Kidney (tissue), 22 donors: ENCODE results near the gene AGFG2. TPM values are rescaled to one million over a fixed set of nuclear protein-coding genes. Genes with fewer than 3 reads are reported as not detected.
A peak's percentile ranks its signal among the peaks of the same experiment; 100 is the strongest.

Source experiments
- DNase-seq, 5 donors: peaks; one replicate each; pipeline ENCODE4 v3.0.0-alpha.2; 2013 to 2020
- FAIRE-seq: peaks from 2 replicates; lab custom pipeline; 2012; peaks lifted over from hg19 to GRCh38; lab: Jason Lieb, UNC
- H3K27ac ChIP-seq, 2 donors: one replicate each; pipeline ENCODE4 v1.7.0; 2013; ENCODE audit warnings: low read depth in 2 of 2, low read length in 2 of 2, inconsistent platforms in 1 of 2
- H3K27me3 ChIP-seq: one replicate; pipeline ENCODE4 v1.7.1; 2013; ENCODE audit warnings: low read length, inconsistent platforms; ENCODE audit not compliant: control insufficient read depth, insufficient read depth
- H3K36me3 ChIP-seq, 3 donors: one replicate each; pipeline versions ENCODE4 v1.7.0 to v1.7.1; 2013; ENCODE audit warnings: low read length in 3 of 3, control low read depth in 1 of 3, inconsistent platforms in 1 of 3; ENCODE audit not compliant: insufficient read depth in 3 of 3, control insufficient read depth in 2 of 3
- H3K4me1 ChIP-seq, 3 donors: one replicate each; pipeline versions ENCODE4 v1.7.0 to v1.7.1; 2013; ENCODE audit warnings: low read length in 3 of 3, inconsistent platforms in 1 of 3, low read depth in 1 of 3; ENCODE audit not compliant: control insufficient read depth in 2 of 3, insufficient read depth in 2 of 3
- H3K4me3 ChIP-seq, 3 donors: one replicate each; pipeline versions ENCODE4 v1.7.0 to v1.8.1; 2013; ENCODE audit warnings: low read length in 3 of 3, control low read depth in 1 of 3, inconsistent platforms in 1 of 3
- H3K9ac ChIP-seq, 3 donors: one replicate each; pipeline versions ENCODE4 v1.7.0 to v1.7.1; 2013; ENCODE audit warnings: low read length in 3 of 3, control low read depth in 1 of 3, inconsistent platforms in 1 of 3
- H3K9me3 ChIP-seq, 3 donors: one replicate each; pipeline versions ENCODE4 v1.7.0 to v1.7.1; 2013; ENCODE audit warnings: low read length in 3 of 3, control low read depth in 1 of 3, inconsistent platforms in 1 of 3; ENCODE audit not compliant: control insufficient read depth in 2 of 3, insufficient read depth in 1 of 3
- intact Hi-C: fragments of 100-400 bp; cut with DNase I; formaldehyde crosslinking; loops from one replicate; pipeline ENCODE4 v1.11.1; 2022
- long read RNA-seq, 10 donors: library from polyadenylated mRNA in 1 of 10; unstranded in 1 of 10; transcript quantifications; one replicate each; pipeline ENCODE4 v2.0.0 and lab custom pipeline, GENCODE V29; 2021 to 2026
- polyA plus RNA-seq: library from polyadenylated mRNA; stranded (reverse); fragments of 350-450 nt; fragmentation: Illumina TruSeq; extraction: RNeasy Lipid Tissue Mini Kit (QIAGEN cat#74804); gene quantifications from one replicate; pipeline ENCODE4 v1.2.3, GENCODE V29; 2014; ENCODE audit warnings: low read depth, low replicate concordance; ENCODE audit not compliant: insufficient read depth
- total RNA-seq: library from RNA; stranded (reverse); fragmentation: NEBNext Ultra II Directional; extraction: Animal tissue kit (Norgen Biotek cat#: 25700); gene quantifications from one replicate; pipeline ENCODE4 v1.2.1, GENCODE V29; 2021
- TF ChIP-seq, protein P1 (sequence below): IDR thresholded peaks from 3 replicates; pipeline ENCODE4 v1.5.1; 2012; ENCODE audit warnings: mild to moderate bottlenecking, moderate library complexity, borderline replicate concordance; ENCODE audit not compliant: insufficient read depth; ENCODE audit errors: extremely low read depth
- donor health status: control.
- donor health status: control.
- donor health status: control.
- donor health status: control.
- donor health status: control.
- donor health status: DM: yes; HTN: yes; CAD: no.
- donor health status: Normal renal cell carcinoma (clear cell type).

The AGFG2 gene, protein sequence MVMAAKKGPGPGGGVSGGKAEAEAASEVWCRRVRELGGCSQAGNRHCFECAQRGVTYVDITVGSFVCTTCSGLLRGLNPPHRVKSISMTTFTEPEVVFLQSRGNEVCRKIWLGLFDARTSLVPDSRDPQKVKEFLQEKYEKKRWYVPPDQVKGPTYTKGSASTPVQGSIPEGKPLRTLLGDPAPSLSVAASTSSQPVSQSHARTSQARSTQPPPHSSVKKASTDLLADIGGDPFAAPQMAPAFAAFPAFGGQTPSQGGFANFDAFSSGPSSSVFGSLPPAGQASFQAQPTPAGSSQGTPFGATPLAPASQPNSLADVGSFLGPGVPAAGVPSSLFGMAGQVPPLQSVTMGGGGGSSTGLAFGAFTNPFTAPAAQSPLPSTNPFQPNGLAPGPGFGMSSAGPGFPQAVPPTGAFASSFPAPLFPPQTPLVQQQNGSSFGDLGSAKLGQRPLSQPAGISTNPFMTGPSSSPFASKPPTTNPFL
- 37.3 TPM for total RNA-seq
- polyA plus RNA-seq = 24.3 TPM
- long read RNA-seq, donor 1, full-length matches to known transcripts = 1 of 1 reads
- long read RNA-seq, donor 1, partial matches to known transcripts = 0 of 1 reads
- long read RNA-seq, donor 1, other reads (novel, unspliced or antisense) = 0 of 1 reads
- long read RNA-seq, donor 2, full-length matches to known transcripts = 1 of 1 reads
- long read RNA-seq, donor 2, partial matches to known transcripts = 0 of 1 reads
- long read RNA-seq, donor 2, other reads (novel, unspliced or antisense) = 0 of 1 reads
- long read RNA-seq, donor 3 = 0 reads
- long read RNA-seq, donor 4, full-length matches to known transcripts = 1 of 1 reads
- long read RNA-seq, donor 4, partial matches to known transcripts = 0 of 1 reads
- long read RNA-seq, donor 4, other reads (novel, unspliced or antisense) = 0 of 1 reads
- long read RNA-seq, donor 5 = 0 reads
- long read RNA-seq, donor 6 = 0 reads
- long read RNA-seq, donor 7, full-length matches to known transcripts = 12 of 28 reads
- long read RNA-seq, donor 7, partial matches to known transcripts = 12 of 28 reads
- long read RNA-seq, donor 7, other reads (novel, unspliced or antisense) = 4 of 28 reads
- long read RNA-seq, donor 8 = 0 reads
- long read RNA-seq, donor 9 = 0 reads
- long read RNA-seq, donor 10 = 0 reads

DNA sequence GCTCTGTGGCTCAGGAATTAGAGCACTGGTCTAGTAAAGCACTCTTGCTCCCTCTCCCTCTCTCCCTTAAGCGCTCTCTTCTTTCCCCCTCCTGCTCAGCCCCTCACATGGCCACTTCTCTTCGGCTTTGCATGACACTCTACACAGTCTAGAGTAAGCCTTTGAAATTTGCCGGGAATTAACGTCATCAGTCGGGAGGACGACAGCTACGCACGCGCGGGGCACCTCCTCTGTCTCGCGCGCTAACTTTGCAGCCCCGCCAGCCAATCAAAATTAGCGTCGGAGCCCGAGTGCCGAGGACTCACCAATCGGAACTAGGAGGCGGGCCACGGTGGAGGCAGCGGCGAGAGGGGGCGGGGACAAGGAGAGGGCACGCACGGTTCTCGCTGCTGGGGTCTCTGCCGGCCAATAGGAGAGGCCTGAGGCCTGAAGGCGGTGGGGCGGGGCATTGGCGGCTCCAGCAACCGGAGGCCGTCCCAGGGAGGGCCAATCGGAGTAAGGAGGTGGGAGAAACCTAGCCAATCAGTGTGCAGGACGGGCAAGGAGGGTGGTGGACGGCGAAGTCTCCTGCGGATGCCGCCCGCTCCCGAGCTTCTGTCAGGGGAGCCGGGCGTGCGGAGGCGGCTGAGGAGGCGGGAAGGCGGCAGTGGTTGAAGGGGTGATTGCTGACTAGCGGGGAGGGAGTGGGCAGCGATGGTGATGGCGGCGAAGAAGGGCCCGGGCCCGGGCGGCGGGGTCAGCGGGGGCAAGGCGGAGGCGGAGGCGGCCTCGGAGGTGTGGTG is at the start of gene AGFG2:
TSS of gene AGFG2 (plus strand) at position 550 of the 782 bp plus-strand sequence. CDS start at position 694, 144 bp downstream.
- Histone ChIP-seq H3K9me3 (no peaks in the 10 kb centered on the region), H3K36me3 (no peaks in the 10 kb centered on the region), H3K27me3 (no peaks in the 10 kb centered on the region), H3K9ac (peak within 1 kb of the TSS; percentile 24 to 53 (median 48)), H3K4me3 (peak within 1 kb of the TSS; percentile 48 to 73 (median 65)), H3K27ac (peak within 1 kb of the TSS; percentile 76 to 77), H3K4me1 (peaks cover 0 to 3% (median 2%) of the 10 kb centered on the region in 3 donors)
- FAIRE-seq = peak; percentile 97
- intact Hi-C loops = no loop called here
- DNase-seq = peak; percentile 100
- TF ChIP-seq, protein P1, sequence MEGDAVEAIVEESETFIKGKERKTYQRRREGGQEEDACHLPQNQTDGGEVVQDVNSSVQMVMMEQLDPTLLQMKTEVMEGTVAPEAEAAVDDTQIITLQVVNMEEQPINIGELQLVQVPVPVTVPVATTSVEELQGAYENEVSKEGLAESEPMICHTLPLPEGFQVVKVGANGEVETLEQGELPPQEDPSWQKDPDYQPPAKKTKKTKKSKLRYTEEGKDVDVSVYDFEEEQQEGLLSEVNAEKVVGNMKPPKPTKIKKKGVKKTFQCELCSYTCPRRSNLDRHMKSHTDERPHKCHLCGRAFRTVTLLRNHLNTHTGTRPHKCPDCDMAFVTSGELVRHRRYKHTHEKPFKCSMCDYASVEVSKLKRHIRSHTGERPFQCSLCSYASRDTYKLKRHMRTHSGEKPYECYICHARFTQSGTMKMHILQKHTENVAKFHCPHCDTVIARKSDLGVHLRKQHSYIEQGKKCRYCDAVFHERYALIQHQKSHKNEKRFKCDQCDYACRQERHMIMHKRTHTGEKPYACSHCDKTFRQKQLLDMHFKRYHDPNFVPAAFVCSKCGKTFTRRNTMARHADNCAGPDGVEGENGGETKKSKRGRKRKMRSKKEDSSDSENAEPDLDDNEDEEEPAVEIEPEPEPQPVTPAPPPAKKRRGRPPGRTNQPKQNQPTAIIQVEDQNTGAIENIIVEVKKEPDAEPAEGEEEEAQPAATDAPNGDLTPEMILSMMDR = no peak

DNA sequence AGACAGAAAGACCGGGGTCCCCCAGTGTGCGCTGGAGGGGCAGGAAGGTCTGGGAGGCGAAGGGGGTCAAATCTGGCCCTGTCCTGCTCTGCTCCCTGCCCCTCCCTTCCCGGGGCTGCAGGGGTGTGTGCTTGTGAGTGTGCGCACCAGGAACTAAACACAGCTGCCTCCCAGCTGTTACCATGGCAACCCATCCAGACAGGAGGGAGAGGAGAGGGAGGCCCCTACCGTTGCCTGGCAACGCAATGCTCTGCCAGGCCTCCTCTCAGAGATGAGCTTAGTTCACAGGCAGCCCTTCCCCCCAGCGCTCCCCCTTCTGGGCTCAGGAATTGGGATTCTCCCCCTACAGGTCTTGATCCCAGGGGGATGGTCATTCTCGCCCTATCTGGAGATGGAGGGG is 49.2 kb upstream of the AGFG2 start:
- Histone ChIP-seq H3K27ac (no peak overlapping the region), H3K9me3 (no peaks in the 10 kb centered on the region), H3K4me1 (peaks cover 0 to 5% (median 0%) of the 10 kb centered on the region in 3 donors), H3K27me3 (no peaks in the 10 kb centered on the region), H3K36me3 (no peaks in the 10 kb centered on the region), H3K9ac (no peak overlapping the region), H3K4me3 (no peak overlapping the region)
- TF ChIP-seq, protein P1 = no peak
- peak; percentile 89 to 99 (median 96) for DNase-seq
- intact Hi-C loops = no loop called here
- FAIRE-seq = no peak

DNA sequence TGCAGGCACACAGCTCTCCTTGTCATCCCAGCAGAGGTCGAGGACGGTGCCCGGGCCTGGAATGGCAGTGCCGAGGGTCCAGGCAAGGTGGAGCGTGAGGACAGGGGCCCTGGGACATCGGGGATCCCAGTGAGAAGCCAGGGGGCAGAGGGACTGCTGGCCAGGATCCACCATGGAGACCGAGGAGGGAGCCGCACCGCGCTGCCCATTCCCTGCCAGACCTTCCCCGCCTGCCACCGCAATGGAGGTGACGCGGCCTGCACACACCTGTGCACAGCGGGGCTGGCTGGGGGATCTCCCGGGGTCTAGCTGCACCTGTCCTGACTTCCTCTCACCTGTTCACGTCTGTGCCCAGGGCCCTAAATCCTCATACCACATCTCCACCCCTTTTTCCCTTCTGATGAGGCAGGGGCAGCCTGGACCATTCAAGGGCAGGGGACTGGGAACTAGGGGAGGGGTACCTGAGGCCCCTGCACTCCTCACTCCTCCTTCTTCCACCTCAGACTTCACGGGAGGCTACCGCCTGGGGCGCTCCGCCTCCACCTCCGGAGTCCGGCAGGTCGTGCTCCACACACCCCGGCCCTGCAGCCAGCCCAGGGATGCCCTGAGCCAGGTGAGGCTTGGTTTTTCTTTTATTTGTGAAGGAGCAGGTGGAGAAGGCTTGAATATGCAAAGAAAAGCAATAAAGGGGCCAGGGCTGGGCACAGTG is 48.4 kb upstream of the AGFG2 start:
- TF ChIP-seq, protein P1 = no peak
- no peak for DNase-seq
- intact Hi-C loops = no loop called here
- Histone ChIP-seq H3K9ac (no peak overlapping the region), H3K4me1 (peaks cover 0 to 5% (median 0%) of the 10 kb centered on the region in 3 donors), H3K36me3 (no peaks in the 10 kb centered on the region), H3K9me3 (no peaks in the 10 kb centered on the region), H3K27ac (no peak overlapping the region), H3K27me3 (no peaks in the 10 kb centered on the region), H3K4me3 (no peak overlapping the region)
- no peak for FAIRE-seq
